Activated T-cell treated with anti-CD3 and anti-CD28 coated beads for 48 hours (primary cell): Measurements from ENCODE around the gene DET1.
A peak's percentile ranks its signal among the peaks of the same experiment; 100 is the strongest.

Experiments
- DNase-seq: peaks from one replicate; pipeline ENCODE4 v3.0.0-alpha.2; 2020; ENCODE audit warnings: low read depth

Gene DET1

GRCh38 chr15:88467073-88467934, 79.2 kb downstream of the DET1 start, which contains the start of the genes MRPL46 and MRPS11:
MRPL46 (minus strand) TSS chr15:88467388; CDS start chr15:88467377, 11 bp downstream.
MRPS11 (plus strand) TSS chr15:88467708; CDS start chr15:88467718, 10 bp downstream.
- DNase-seq = peak; percentile 83

DNA sequence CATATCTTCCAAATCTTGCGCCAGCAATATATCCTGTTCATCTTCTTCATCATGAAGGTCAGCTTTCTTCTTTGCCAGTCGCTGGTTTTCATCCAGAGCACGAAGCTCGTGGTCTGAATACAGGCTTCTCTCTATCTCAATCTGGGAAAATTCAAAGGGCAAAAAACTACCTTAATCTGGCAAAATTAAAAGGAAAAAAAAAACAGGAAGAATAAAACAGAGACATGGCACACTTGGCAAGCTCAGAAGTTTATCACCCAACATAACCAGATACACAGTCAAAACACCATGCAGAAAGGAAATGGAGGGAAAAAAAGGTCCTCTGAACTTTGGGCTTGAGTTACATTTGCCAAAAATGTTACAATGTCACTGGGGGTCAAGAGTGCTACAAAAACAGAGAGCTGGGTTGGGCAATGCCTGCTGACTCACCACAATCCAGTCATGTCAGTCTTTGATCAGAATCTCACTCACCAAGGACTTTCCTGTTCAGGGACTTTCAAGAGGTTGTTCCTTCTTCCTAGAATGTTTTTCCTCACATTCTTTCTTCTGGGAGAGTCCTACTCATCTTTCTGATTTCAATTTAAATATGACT, 80.8 kb downstream of the DET1 start:
- DNase-seq = no peak

DNA sequence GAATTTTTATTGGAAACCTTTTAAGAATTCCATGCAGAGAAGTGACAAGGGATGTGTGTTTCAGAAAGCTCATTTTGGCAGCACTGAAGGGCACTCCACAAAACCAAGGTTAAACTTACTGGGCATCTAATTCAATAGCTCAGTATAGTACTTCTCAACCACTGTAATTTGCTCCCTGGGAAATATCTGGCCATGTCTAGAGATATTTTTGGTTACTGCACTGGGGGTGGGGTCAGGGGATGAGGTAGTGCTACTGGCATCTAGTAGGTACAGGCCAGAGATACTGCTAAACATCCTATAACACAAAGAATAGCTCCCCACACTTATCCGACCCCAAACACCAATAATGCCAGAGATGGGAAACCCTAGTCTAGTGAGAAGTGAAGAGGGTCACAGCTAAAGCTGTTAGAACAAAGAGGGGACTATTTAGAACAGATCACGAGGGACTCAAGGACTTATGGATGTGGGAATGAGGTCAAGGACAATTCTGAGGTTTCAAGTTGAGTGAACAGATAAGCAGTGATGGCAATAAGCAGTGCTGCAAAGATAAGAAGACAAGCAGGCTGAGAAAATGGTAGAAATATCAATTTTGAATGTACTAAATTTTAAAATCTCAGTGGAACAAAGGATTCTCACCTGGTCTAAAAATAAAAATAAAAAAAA, 82.5 kb downstream of the DET1 start:
- DNase-seq = no peak
